Colonic mucosa (tissue), 4 donors: ENCODE measurements around the gene NPAT. TPM values are rescaled to one million over a fixed set of nuclear protein-coding genes. Genes with fewer than 3 reads are reported as not detected.
"Not testable (repeated sequence)": the region's sequence is repeated elsewhere in the genome, so short reads cannot be mapped to it uniquely, and the experiment has no call there.

Source experiments
- DNase-seq: peaks from one replicate; pipeline ENCODE4 v3.0.0-alpha.2; 2020
- H3K27ac ChIP-seq: fragments of 200-600 bp; one replicate; pipeline ENCODE4 v1.8.0; 2021
- H3K27me3 ChIP-seq: fragments of 200-600 bp; one replicate; pipeline ENCODE4 v1.8.0; 2021
- H3K36me3 ChIP-seq: fragments of 200-600 bp; one replicate; pipeline ENCODE4 v1.8.0; 2021
- H3K4me1 ChIP-seq: fragments of 200-600 bp; one replicate; pipeline ENCODE4 v1.8.0; 2021; ENCODE audit warnings: mild to moderate bottlenecking
- H3K4me3 ChIP-seq: fragments of 200-600 bp; one replicate; pipeline ENCODE4 v1.8.0; 2021
- H3K9ac ChIP-seq, 2 donors: one replicate each; pipeline ENCODE4 v1.7.0; 2013; ENCODE audit warnings: control low read depth in 2 of 2, low read depth in 2 of 2, low read length in 2 of 2
- H3K9me3 ChIP-seq: fragments of 200-600 bp; one replicate; pipeline ENCODE4 v1.8.0; 2021
- CTCF ChIP-seq: fragments of 200-600 bp; IDR thresholded peaks from one replicate; pipeline ENCODE4 v1.8.0; 2022; ENCODE audit warnings: antibody characterized with exemption, mild to moderate bottlenecking
- intact Hi-C: fragments of 100-400 bp; cut with DNase I; formaldehyde crosslinking; loops from one replicate; pipeline ENCODE4 v1.14.1; 2022
- total RNA-seq, 2 donors: library from RNA; stranded (reverse); fragmentation: NEBNext Ultra II Directional in 1 of 2; extraction: Animal tissue kit (Norgen Biotek cat#: 25700) in 1 of 2; gene quantifications; one replicate each; pipeline ENCODE4 v1.2.1, GENCODE V29; 2021
- donor health status: healthy.
- donor health status: DM: no; HTN: no; CAD: no.
- donor health status: DM: no; HTN: no; CAD: no.

NPAT gene
- total RNA-seq, 2 donors from 2014 or later = 10.8 to 14.0 TPM

DNA sequence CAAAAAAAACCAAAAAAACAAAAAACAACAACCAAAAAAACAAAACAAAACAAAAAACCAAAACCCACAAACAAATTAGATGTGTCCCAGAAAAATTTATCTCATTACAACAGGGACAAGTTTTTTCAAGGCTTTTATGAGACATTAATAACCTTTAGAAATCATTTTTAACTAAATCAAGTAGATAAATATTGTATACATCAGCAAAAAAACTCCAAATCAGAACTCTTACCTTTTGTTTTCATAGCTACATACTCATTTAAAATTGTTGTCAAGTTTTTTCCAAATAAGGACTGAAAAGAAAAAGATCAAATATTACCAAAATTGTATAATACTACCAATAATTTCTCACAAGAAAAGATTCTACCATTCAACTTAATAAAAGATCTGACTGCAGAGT is 28.7 kb downstream of the NPAT start:
- H3K9me3 ChIP-seq = no peaks in the 10 kb centered on the region
- H3K4me1 ChIP-seq = no peaks in the 10 kb centered on the region
- no peak for TF ChIP-seq CTCF
- H3K27me3 ChIP-seq = no peaks in the 10 kb centered on the region
- DNase-seq = no peak
- H3K9ac ChIP-seq = no peak overlapping the region
- intact Hi-C loops = no loop called here
- H3K36me3 ChIP-seq = no peaks in the 10 kb centered on the region
- no peak overlapping the region for H3K4me3 ChIP-seq
- H3K27ac ChIP-seq = no peak overlapping the region

DNA sequence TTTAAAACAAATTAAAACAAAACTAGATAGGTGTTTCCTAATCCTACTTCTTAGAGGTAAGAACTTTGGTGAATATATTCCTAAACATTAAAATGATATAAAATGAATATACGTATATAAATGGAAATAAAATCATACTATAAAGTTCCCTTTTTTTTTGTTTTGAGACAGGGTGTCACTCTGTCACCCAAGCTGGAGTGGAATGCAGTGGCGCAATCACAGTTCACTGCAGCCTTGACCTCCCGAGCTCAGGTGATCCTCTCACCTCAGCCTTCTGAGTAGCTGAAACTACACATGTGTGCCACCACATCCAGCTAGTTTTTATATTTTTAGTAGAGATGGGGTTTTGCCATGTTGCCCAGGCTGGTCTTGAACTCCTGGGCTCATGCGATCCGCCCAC is 44.9 kb downstream of the NPAT start:
- H3K4me1 ChIP-seq = no peaks in the 10 kb centered on the region
- no peaks in the 10 kb centered on the region for H3K27me3 ChIP-seq
- no peak overlapping the region for H3K27ac ChIP-seq
- no peak for DNase-seq
- H3K36me3 ChIP-seq = no peaks in the 10 kb centered on the region
- TF ChIP-seq CTCF = no peak
- no peaks in the 10 kb centered on the region for H3K9me3 ChIP-seq
- no peak overlapping the region for H3K9ac ChIP-seq
- H3K4me3 ChIP-seq = no peak overlapping the region
- intact Hi-C loops = no loop called here

DNA sequence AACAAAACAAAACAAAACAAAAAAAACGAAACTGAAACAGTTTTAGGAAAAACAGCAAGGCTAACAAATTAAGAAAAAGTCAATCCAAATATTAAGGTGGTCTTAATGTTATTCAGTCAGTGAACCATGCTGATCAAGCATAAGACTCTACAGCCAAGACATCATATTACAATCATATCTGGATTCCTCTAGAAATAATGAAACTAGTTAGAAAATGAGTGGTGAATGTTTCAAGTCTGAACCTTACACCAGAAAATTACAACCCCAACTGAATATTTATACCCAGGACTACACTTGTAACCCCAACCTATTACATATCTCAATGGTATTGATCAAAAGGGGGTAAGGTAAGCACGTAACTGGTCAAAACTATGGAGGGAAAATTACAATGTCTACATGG is 52.3 kb downstream of the NPAT start:
- H3K4me3 ChIP-seq = no peak overlapping the region
- H3K36me3 ChIP-seq = no peaks in the 10 kb centered on the region
- H3K27ac ChIP-seq = no peak overlapping the region
- no peak for TF ChIP-seq CTCF
- no peak overlapping the region for H3K9ac ChIP-seq
- no peak for DNase-seq
- H3K27me3 ChIP-seq = no peaks in the 10 kb centered on the region
- no peaks in the 10 kb centered on the region for H3K4me1 ChIP-seq
- intact Hi-C loops = no loop called here
- H3K9me3 ChIP-seq = no peaks in the 10 kb centered on the region

DNA sequence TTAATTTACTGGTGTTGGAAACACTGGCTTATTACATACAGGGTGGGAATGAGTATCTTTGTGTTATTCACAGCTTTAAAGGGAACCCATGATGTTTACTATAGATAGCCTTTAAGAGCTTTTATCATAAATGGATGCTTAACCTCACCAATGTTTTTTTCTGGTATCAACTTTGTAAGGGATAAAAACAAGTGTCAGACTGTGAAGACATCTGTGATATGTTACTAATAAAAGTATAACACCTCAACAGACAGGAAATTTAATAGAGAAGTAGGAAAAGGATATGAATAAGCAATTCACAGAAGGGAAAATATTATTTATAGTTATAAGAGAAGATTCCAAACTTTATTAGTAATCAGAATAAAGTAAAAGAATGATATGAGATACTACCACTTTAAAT is 54.8 kb downstream of the NPAT start:
- no peak for DNase-seq
- no peak for TF ChIP-seq CTCF
- Histone ChIP-seq H3K9me3 (no peaks in the 10 kb centered on the region), H3K4me1 (no peaks in the 10 kb centered on the region), H3K4me3 (no peak overlapping the region), H3K27me3 (no peaks in the 10 kb centered on the region), H3K36me3 (no peaks in the 10 kb centered on the region), H3K9ac (no peak overlapping the region), H3K27ac (no peak overlapping the region)
- intact Hi-C loops = no loop called here

DNA sequence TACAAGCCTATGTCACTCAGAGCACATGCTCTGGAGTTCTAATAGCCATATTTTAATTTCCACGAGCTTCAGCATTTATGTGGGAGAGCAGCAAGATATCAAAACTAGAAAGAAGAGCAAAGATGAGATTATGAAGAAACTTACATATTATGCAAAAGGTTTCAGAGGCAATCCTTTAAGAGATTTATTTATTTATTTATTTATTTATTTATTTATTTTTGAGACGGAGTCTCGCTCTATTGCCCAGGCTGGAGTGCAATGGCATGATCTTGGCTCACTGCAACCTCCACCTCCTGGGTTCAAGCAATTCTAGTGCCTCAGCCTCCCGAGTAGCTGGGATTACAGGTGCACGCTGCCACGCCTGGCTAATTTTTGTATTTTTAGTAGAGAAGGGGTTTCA is 59.6 kb downstream of the NPAT start:
- H3K27me3 ChIP-seq, H3K36me3 ChIP-seq, H3K4me3 ChIP-seq, DNase-seq, H3K27ac ChIP-seq, H3K9ac ChIP-seq, intact Hi-C loops, H3K4me1 ChIP-seq, H3K9me3 ChIP-seq: not testable (repeated sequence)

- Histone ChIP-seq H3K36me3 (peaks cover 7% of the 10 kb centered on the region), H3K27ac (no peak overlapping the region), H3K4me1 (no peaks in the 10 kb centered on the region), H3K27me3 (no peaks in the 10 kb centered on the region), H3K4me3 (no peak overlapping the region), H3K9me3 (no peaks in the 10 kb centered on the region), H3K9ac (no peak overlapping the region)
- intact Hi-C loops = no loop called here
- no peak for DNase-seq
- no peak for TF ChIP-seq CTCF
Measured at GRCh38 chr11:108160970-108161566, 61.4 kb downstream of the NPAT start.
